Measurements from ENCODE around the gene ZNF629.

Gene ZNF629

GRCh38 chr16:30747331-30747730, 39.7 kb downstream of the ZNF629 start:
- DNase-seq, result no peak

- peak; percentile 42 to 43 for DNase-seq
Observed at GRCh38 chr16:30746638-30747175, 40.3 kb downstream of the ZNF629 start.

- no peak for DNase-seq
Observed at GRCh38 chr16:30745082-30745481, 41.9 kb downstream of the ZNF629 start.

- no peak for DNase-seq
Observed at GRCh38 chr16:30744183-30744582, 42.8 kb downstream of the ZNF629 start.

GRCh38 chr16:30743716-30744115, 43.3 kb downstream of the ZNF629 start:
- DNase-seq, result no peak

- DNase-seq, result no peak
Observed at GRCh38 chr16:30741461-30741914, 45.5 kb downstream of the ZNF629 start.

- no peak for DNase-seq
Observed at GRCh38 chr16:30740364-30741251, 46.4 kb downstream of the ZNF629 start.

- no peak for DNase-seq
Observed at GRCh38 chr16:30738984-30739951, 47.7 kb downstream of the ZNF629 start.

GRCh38 chr16:30737794-30738648, 49.0 kb downstream of the ZNF629 start:
- no peak for DNase-seq

- no peak for DNase-seq
Observed at GRCh38 chr16:30736995-30737793, 49.8 kb downstream of the ZNF629 start.

- no peak for DNase-seq
Observed at GRCh38 chr16:30731411-30731810, 55.6 kb downstream of the ZNF629 start.

GRCh38 chr16:30728899-30729672, 57.9 kb downstream of the ZNF629 start:
- no peak for DNase-seq

All from AML-193 (cell line).